GM20000 (cell line): Measurements from ENCODE around the gene CLCF1.

Experiments used
- DNase-seq: peaks from one replicate; pipeline ENCODE4 v3.0.0; 2012; ENCODE audit warnings: low spot score
- TF ChIP-seq, protein P1 (sequence below): IDR thresholded peaks from 2 replicates; pipeline ENCODE4 v1.5.1; 2012; ENCODE audit warnings: mild to moderate bottlenecking, control low read depth; ENCODE audit errors: extremely low read depth, missing control alignments

The CLCF1 gene

DNA sequence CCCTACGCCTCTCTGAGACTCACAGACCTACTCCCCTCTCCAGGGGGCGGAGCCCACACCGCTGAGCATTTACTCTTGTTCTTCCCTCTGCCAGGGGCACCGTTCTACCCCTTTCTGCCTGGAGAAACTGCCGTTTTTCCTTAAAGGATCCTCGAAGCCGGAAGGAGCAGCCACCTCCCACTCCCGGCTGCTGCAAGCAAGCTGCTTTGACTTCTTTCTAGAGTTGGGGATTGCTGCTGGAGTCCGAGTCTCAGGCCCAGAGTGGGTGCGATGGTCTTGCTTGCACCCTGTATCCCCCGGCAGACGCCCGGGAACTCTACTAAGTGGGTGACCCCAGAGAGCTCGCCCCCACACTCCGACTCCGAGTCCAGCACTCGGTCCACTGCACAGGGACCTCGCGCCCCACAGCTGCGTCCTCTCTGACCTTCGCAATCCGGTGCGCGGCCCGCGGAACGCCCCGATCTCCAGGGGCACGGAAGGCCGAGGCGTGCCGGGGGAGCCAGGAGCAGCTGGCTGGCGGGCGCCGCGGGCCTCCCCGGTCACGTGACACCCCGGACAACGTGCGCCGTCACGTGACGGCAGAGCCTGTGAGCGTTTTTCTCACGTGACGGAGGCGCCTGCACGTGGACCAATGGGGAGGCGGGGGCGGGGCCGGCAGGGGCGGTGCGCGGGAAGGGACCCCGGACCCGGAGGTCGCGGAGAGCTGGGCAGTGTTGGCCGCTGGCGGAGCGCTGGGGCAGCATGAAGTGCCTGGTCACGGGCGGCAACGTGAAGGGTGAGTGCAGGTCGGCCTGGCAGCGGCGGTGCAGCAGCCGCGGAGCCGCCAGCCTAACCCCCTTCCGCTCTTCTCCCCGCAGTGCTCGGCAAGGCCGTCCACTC, 18.1 kb upstream of the CLCF1 start, which contains the start of gene RAD9A:
TSS of gene RAD9A (plus strand) at position 683 of the 879 bp plus-strand sequence. CDS start at position 742, 59 bp downstream.
- TF ChIP-seq, protein P1, sequence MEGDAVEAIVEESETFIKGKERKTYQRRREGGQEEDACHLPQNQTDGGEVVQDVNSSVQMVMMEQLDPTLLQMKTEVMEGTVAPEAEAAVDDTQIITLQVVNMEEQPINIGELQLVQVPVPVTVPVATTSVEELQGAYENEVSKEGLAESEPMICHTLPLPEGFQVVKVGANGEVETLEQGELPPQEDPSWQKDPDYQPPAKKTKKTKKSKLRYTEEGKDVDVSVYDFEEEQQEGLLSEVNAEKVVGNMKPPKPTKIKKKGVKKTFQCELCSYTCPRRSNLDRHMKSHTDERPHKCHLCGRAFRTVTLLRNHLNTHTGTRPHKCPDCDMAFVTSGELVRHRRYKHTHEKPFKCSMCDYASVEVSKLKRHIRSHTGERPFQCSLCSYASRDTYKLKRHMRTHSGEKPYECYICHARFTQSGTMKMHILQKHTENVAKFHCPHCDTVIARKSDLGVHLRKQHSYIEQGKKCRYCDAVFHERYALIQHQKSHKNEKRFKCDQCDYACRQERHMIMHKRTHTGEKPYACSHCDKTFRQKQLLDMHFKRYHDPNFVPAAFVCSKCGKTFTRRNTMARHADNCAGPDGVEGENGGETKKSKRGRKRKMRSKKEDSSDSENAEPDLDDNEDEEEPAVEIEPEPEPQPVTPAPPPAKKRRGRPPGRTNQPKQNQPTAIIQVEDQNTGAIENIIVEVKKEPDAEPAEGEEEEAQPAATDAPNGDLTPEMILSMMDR, result no peak
- DNase-seq, result peak; percentile 98

DNA sequence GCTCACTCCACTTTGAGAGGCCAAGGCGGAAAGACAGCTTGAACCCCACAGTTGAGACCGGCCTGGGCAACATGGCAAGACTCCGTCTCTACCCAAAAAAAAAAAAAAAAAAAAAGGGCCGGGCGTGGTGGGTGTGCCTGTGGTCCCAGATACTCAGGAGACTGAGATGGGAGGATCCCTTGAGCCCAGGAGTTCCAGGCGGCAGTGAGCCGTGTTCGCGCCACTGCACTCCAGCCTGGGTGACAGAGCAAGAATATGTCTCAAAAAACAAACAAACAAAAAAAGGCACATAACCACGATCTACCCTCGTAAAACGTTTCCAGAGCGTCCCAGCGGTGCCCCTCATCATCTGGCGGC, 17.5 kb upstream of the CLCF1 start:
- no peak for DNase-seq
- TF ChIP-seq, protein P1, result no peak

DNA sequence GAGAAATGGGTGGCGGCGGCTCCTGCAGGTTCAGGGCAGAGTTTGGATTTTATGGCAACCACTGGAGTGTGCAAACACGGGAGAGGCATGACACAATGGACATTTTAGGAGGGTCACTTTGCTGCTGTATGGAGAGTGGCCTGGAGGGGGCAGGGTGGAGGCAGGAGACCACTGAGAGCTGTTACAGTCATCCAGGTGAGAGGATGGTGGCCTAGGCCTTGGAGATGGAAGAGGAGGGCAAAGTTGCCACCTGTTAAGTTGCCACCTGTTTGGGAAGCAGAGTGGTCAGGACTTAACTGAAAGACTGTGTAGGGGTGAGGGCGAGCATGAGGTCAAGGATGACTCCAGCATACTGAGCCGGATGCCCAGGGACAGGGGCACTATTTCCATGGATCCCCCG, 16.1 kb upstream of the CLCF1 start:
- TF ChIP-seq, protein P1, result peak; percentile 64
- peak; percentile 70 for DNase-seq

DNA sequence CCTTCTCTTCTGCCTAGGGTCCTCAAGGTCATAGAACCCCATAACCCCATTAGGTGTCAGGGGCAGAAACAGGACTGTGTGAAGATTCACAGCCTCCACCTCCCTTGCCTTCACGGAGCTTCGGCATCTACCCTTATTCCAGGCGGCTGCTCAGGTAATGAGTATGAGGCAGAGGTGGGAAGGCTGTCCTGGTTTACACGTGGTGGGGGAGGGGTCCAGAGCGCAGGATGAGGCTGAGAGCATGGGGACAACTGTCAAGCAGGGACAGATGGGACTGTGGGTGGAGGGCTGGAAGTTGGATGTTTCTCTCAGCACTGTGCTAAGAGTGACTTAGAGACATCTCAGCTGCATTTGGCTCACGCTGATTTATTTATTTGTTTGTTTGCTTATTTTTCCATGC, 14.1 kb upstream of the CLCF1 start:
- DNase-seq, result no peak
- TF ChIP-seq, protein P1, result no peak

DNA sequence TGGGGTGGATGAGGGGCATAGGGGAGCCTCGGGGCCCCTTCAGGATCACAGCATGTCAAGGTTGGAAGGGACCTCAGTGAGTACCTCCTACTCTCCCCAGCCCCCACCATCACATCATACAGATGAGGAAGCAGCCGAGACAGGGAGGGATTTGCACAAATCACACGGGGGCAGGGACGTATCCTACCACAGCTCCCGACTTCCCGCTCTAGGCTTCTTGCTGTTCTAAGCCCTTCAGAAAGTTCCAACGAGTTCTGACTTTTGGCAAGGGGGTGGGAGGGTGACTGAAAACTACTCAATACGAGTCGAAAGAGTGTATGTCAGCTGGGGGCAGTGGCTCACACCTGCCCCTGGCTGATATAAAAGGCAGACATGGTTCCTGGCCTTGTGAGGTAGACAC, 13.7 kb upstream of the CLCF1 start:
- TF ChIP-seq, protein P1, result no peak
- no peak for DNase-seq

DNA sequence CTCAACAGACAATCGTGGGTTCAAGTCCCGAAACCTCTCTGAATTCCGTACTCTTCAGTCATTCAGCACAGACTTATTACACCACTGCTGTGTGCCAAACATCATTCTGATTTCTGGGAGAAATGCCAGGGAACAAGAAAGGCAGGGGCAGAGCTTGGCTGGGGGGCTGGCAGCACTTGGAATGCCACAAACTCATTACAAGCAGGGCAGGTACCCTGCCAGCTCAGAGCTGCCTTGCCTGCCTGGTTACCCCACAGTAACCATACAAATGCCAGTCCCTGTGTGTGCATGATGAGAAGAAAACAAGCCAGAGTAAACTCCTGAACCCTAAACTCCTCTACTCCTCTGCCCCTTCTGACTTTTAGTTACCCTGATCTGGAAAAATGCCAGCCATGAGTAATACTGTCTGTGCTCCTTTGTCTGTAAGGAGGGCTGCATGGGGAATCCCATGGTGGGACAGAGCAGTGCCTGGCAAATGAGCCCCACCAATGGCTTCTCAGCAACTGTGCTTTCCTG, 11.5 kb upstream of the CLCF1 start:
- TF ChIP-seq, protein P1, result no peak
- no peak for DNase-seq

DNA sequence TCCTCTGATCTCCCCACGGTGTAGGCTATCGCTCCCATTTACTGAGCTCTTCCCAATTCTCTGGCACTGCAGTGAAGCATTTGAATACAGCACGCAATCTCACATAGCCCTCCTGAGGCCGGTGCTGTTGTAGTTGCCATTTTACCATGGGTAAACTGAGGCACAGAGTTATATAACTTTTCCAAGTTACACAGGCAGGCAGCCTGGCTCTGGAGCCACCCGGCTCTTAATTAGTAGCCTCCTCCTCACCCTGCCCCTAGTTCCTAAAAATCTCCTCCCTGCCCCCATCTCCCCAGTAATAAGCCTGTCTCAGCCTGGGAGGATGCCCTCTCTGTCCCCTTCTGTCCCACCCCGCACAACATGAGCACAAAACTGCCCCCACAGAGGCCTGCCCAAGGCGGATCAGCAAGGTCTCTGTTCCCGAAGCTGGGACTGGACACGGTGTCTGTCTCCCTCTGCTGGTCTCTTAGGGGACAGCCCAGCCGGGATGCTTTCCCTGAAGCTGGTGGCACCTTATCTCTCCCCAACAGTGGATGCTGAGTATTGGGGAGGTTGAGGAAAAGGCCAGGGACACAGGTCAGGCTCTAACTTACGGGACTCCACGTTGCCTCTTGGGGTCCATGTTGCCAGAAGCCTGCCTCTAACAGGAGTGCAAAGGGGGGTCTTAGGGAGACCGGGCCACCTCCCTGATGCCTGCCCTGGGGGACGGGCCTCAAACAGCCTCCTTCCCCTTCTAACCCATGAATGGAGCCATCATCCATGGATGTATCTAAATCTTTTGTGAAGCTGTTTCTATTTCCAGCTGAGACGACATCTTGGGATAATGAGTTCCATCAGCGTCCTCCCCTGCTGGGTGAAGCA, 9.1 kb upstream of the CLCF1 start:
- TF ChIP-seq, protein P1, result peak; percentile 79

More for the DNA sequence above, 9.1 kb upstream of the CLCF1 start:
- peak; percentile 82 for DNase-seq
